GM12801 (cell line): ENCODE data around the gene HRH2.

ENCODE experiments used
- CTCF ChIP-seq: IDR thresholded peaks from one replicate; pipeline ENCODE4 v1.5.1; 2011; ENCODE audit warnings: control low read depth; ENCODE audit not compliant: insufficient read length; ENCODE audit errors: extremely low read depth

The HRH2 gene

GRCh38 chr5:175742290-175742994 is 84.6 kb downstream of the HRH2 start:
- TF ChIP-seq CTCF, result no peak

- TF ChIP-seq CTCF, result no peak
Measured at GRCh38 chr5:175743676-175744210, 85.9 kb downstream of the HRH2 start.

GRCh38 chr5:175745210-175745609 is 87.3 kb downstream of the HRH2 start:
- TF ChIP-seq CTCF, result no peak

GRCh38 chr5:175746851-175747250 is 89.0 kb downstream of the HRH2 start:
- no peak for TF ChIP-seq CTCF

GRCh38 chr5:175747539-175748060 is 89.7 kb downstream of the HRH2 start:
- TF ChIP-seq CTCF, result no peak

GRCh38 chr5:175748650-175749049 is 90.8 kb downstream of the HRH2 start:
- TF ChIP-seq CTCF, result no peak

GRCh38 chr5:175749591-175749990 is 91.7 kb downstream of the HRH2 start:
- TF ChIP-seq CTCF, result no peak
